ENCODE results near the gene ZNF791.
A peak's percentile ranks its signal among the peaks of the same experiment; 100 is the strongest.
"Not testable (repeated sequence)": the region's sequence is repeated elsewhere in the genome, so short reads cannot be mapped to it uniquely, and the experiment has no call there.

ZNF791 gene

DNA sequence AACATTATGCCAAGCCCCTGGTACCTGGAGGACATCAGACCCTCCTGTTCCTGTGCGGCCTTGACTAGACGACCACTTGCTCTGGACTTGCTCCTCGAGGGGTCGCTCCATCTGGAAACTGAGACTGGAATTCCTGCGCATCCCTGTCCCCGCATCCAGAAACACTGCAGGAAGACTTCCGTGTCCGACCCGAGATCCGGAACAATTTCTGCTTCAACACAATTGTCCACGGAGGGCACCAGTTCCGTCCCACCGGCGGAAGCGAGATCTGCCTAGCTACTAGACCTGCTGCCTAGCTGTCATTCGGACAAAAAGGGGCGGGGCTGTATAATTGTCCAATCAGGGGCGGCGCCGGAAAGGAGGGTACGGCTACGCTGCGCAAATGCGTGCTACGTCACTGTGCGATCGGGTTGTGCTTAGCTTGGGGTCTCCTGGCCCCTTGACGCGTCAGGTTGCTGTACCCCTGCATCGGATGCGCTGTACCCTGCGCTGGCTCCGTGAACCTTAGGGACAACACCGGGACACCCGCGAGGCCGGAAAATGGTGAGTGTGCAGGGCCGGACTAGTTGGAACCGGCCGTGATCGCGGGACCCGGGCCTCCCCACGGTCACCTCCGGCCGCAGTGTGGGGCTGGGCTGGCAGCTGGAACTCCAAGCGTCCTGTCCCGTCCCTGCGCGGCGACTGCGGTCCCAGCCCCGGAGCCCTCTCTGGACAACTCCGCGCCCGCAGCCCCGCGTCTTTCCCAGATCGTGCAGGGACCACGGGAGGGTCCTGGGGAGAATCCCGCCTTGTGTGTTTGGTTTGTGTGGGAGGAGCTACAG lies at the start of gene ZNF791, which contains the start of gene ZNF490:
Gene ZNF791, plus strand, starts transcription at position 381 of the 821 bp plus-strand sequence. Its CDS starts 160 bp downstream, at position 541.
Gene ZNF490, minus strand, starts transcription at position 274 of the 821 bp plus-strand sequence. Its CDS starts 133 bp downstream, at position 141.
- peak within 1 kb of the TSS; percentile 72 for H3K4me3 ChIP-seq (ENCODE audit: low read length)
- peaks cover 6% of the 10 kb centered on the region for H3K4me1 ChIP-seq (ENCODE audit: insufficient read depth, low read length)
- H2AFZ ChIP-seq (ENCODE audit: low read depth, low read length), result peak within 1 kb of the TSS; percentile 10
- H3K36me3 ChIP-seq (ENCODE audit: insufficient read depth, low read length), result peaks cover 33% of the 10 kb centered on the region
- H3K27me3 ChIP-seq (ENCODE audit: insufficient read depth, low read length), result no peaks in the 10 kb centered on the region
- peaks cover 7% of the 10 kb centered on the region for H3K9me3 ChIP-seq (ENCODE audit: low read length)

DNA sequence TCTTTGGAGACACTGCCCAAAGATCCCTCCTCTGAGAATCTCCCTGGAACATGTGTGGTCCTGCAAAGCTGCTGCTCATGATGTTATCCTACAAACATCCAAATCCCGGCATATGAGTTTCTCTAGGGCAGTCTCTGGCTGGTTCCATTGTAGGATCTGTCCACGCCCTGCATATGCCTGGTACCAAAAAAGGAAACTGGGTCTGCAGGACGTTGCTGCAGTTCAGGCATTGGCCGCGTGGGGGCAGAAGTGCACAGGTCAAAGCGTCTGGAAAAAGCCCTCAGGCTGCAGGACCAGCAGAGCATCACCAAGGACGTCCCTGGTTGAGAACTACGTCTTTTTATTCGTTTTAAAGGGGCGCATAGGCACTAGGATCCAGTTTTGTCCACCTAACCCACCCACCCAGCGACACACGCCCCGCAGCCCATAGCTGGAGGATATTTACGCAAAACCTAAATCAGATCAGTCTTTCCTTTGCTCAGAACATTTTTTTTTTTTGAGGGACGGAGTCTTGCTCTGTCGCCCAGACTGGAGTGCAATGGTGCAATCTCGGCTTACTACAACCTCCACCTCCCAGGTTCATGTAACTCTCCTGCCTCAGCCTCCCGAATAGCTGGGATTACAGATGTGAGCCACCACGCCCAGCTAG lies 46.6 kb upstream of the ZNF791 start:
- no peak overlapping the region for H2AFZ ChIP-seq (ENCODE audit: low read depth, low read length)
- H3K27me3 ChIP-seq (ENCODE audit: insufficient read depth, low read length), result peaks cover 2% of the 10 kb centered on the region
- no peaks in the 10 kb centered on the region for H3K9me3 ChIP-seq (ENCODE audit: low read length)
- H3K36me3 ChIP-seq (ENCODE audit: insufficient read depth, low read length), result no peaks in the 10 kb centered on the region
- H3K4me3 ChIP-seq (ENCODE audit: low read length), result no peak overlapping the region
- no peaks in the 10 kb centered on the region for H3K4me1 ChIP-seq (ENCODE audit: insufficient read depth, low read length)

DNA sequence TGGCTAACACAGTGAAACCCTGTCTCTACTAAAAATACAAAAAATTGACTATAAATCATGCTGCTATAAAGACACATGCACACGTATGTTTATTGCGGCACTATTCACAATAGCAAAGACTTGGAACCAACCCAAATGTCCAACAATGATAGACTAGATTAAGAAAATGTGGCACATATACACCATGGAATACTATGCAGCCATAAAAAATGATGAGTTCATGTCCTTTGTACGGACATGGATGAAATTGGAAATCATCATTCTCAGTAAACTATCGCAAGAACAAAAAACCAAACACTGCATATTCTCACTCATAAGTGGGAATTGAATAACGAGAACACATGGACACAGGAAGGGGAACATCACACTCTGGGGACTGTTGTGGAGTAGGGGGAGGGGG lies 44.3 kb upstream of the ZNF791 start:
- not testable (repeated sequence) for H3K27me3 ChIP-seq (ENCODE audit: insufficient read depth, low read length); H3K36me3 ChIP-seq (ENCODE audit: insufficient read depth, low read length); H3K9me3 ChIP-seq (ENCODE audit: low read length); H3K4me3 ChIP-seq (ENCODE audit: low read length); H3K4me1 ChIP-seq (ENCODE audit: insufficient read depth, low read length); H2AFZ ChIP-seq (ENCODE audit: low read depth, low read length)

DNA sequence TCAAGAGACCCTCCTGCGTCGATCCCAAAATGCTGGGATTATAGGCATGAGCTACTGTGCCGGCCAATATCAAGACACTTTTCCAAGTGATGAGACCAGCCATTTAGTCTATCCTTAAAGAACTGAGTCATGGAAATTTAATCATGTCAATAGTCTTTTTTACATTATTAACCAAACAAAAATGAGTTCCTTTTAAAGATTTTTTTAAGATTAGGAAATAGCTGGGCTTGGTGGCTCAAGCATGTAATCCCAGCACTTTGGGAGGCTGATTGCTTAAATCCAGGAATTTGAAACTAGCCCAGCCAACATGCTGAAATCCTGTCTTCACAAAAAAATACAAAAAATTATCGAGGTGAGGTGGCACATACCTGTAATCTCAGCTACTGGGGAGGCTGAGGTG lies 42.8 kb upstream of the ZNF791 start:
- no peaks in the 10 kb centered on the region for H3K4me1 ChIP-seq (ENCODE audit: insufficient read depth, low read length)
- no peaks in the 10 kb centered on the region for H3K9me3 ChIP-seq (ENCODE audit: low read length)
- no peaks in the 10 kb centered on the region for H3K27me3 ChIP-seq (ENCODE audit: insufficient read depth, low read length)
- H2AFZ ChIP-seq (ENCODE audit: low read depth, low read length), result no peak overlapping the region
- no peak overlapping the region for H3K4me3 ChIP-seq (ENCODE audit: low read length)
- no peaks in the 10 kb centered on the region for H3K36me3 ChIP-seq (ENCODE audit: insufficient read depth, low read length)

DNA sequence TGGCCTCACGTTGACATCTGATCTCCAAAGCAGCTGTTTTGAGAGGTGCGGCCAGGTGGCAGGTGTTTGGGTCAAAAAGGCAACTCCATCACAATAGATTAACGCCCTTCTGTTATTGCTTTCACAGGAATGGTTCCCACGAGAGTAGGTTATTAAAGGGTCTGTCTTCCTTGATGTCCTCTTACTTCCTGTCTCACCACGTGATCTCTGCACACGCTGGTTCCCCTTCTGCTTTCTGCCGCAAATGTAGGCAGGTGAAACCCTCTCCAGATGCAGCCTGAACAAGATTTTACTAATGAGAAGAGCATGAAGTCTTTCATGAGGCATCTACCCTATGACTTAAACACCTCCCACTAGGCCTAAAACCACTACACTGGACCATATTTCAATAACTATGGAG lies 36.7 kb upstream of the ZNF791 start:
- Histone ChIP-seq H2AFZ (ENCODE audit: low read depth, low read length) (no peak overlapping the region), H3K27me3 (ENCODE audit: insufficient read depth, low read length) (no peaks in the 10 kb centered on the region), H3K9me3 (ENCODE audit: low read length) (peaks cover 32% of the 10 kb centered on the region), H3K4me3 (ENCODE audit: low read length) (no peak overlapping the region), H3K4me1 (ENCODE audit: insufficient read depth, low read length) (no peaks in the 10 kb centered on the region), H3K36me3 (ENCODE audit: insufficient read depth, low read length) (peaks cover 25% of the 10 kb centered on the region)

DNA sequence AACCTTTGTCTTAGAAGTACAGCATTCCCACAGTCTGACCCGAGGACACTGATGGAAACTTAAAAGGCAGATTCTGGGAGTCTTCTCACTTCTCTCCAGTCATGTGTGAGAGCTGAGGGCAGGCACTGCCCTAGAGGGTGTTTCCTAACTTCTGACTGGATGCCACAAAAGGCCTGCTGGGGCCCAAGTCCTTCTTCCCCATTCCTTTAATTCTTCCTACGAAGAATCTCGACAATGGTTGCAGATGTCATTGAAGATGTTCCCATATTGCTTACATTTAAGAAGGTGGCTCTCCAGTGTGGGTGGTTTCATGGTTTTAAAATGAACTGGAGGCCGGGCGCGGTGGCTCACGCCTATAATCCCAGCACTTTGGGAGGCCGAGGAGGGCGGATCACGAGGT lies 32.1 kb upstream of the ZNF791 start:
- peaks cover 61% of the 10 kb centered on the region for H3K36me3 ChIP-seq (ENCODE audit: insufficient read depth, low read length)

DNA sequence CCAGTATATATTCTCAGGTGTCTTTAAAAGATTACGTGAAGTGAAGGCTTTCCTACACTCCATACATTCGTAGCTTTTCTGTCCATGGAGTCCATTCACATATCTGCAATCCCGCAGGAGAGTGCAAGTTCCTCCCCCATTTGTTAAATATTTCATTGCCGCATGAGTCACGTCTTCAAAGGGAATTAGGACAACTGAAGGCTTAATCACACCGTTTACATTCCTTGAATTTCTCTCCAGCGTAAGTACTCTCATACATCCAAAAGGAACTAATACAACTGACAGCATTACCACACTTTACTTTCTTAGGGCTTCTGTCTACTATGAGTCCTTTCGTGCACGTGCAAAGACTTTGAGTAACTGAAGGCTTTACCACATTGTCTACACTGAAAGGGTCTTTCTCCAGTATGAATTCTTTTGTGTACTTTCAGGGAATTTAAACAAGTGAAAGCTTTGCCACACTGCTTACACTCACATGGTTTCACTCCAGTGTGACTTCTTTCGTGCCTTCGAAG lies 30.5 kb upstream of the ZNF791 start:
- Histone ChIP-seq H3K36me3 (ENCODE audit: insufficient read depth, low read length) (peaks cover 61% of the 10 kb centered on the region), H3K4me1 (ENCODE audit: insufficient read depth, low read length) (no peaks in the 10 kb centered on the region), H3K9me3 (ENCODE audit: low read length) (peaks cover 59% of the 10 kb centered on the region), H3K27me3 (ENCODE audit: insufficient read depth, low read length) (no peaks in the 10 kb centered on the region), H2AFZ (ENCODE audit: low read depth, low read length) (no peak overlapping the region), H3K4me3 (ENCODE audit: low read length) (no peak overlapping the region)

More for the DNA sequence above, 32.1 kb upstream of the ZNF791 start:
- H3K4me1 ChIP-seq (ENCODE audit: insufficient read depth, low read length), result no peaks in the 10 kb centered on the region
- no peak overlapping the region for H3K4me3 ChIP-seq (ENCODE audit: low read length)
- H2AFZ ChIP-seq (ENCODE audit: low read depth, low read length), result no peak overlapping the region
- H3K27me3 ChIP-seq (ENCODE audit: insufficient read depth, low read length), result no peaks in the 10 kb centered on the region
- peaks cover 63% of the 10 kb centered on the region for H3K9me3 ChIP-seq (ENCODE audit: low read length)

DNA sequence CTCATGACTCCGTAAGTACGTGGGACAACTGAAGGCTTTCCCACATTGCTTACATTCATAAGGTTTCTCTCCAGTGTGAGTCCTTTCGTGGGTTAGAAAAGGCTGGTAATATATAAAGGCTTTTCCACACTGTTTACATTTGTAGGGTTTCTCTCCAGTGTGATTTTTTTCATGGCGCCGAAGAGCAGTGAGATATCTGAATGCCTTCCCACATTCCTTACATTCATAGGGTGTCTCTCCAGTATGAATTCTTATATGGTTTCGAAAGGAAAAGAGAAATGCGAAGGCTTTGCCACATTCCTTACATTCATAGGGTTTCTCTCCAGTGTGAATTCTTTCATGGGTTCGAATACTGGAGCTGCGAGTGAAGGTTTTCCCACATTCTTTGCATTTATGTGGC lies 29.6 kb upstream of the ZNF791 start:
- no peak overlapping the region for H3K4me3 ChIP-seq (ENCODE audit: low read length)
- H3K9me3 ChIP-seq (ENCODE audit: low read length), result peaks cover 54% of the 10 kb centered on the region
- no peaks in the 10 kb centered on the region for H3K27me3 ChIP-seq (ENCODE audit: insufficient read depth, low read length)
- peaks cover 57% of the 10 kb centered on the region for H3K36me3 ChIP-seq (ENCODE audit: insufficient read depth, low read length)
- H2AFZ ChIP-seq (ENCODE audit: low read depth, low read length), result no peak overlapping the region
- H3K4me1 ChIP-seq (ENCODE audit: insufficient read depth, low read length), result no peaks in the 10 kb centered on the region

DNA sequence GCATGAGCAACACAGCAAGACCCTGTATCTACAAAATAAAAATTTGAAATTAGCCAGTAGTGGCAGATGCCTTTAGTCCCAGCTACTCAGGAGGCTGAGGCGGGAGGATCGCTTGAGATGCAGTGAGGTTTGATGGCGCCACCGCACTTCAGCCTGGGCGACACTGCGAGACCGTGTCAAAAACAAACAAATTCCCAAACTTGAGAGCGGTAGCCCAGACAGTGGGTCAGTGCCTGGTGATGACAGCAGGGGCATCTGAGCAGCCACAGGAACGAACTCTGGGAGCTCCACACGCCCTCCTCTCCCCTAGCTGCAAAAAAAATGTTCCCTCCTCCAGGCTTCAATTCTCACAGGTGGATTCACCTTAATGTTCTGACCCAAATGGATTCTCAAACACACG lies 14.2 kb upstream of the ZNF791 start:
- H3K27me3 ChIP-seq (ENCODE audit: insufficient read depth, low read length), result no peaks in the 10 kb centered on the region
- peaks cover 2% of the 10 kb centered on the region for H3K9me3 ChIP-seq (ENCODE audit: low read length)
- H2AFZ ChIP-seq (ENCODE audit: low read depth, low read length), result no peak overlapping the region
- peaks cover 26% of the 10 kb centered on the region for H3K36me3 ChIP-seq (ENCODE audit: insufficient read depth, low read length)
- H3K4me1 ChIP-seq (ENCODE audit: insufficient read depth, low read length), result no peaks in the 10 kb centered on the region
- H3K4me3 ChIP-seq (ENCODE audit: low read length), result no peak overlapping the region

DNA sequence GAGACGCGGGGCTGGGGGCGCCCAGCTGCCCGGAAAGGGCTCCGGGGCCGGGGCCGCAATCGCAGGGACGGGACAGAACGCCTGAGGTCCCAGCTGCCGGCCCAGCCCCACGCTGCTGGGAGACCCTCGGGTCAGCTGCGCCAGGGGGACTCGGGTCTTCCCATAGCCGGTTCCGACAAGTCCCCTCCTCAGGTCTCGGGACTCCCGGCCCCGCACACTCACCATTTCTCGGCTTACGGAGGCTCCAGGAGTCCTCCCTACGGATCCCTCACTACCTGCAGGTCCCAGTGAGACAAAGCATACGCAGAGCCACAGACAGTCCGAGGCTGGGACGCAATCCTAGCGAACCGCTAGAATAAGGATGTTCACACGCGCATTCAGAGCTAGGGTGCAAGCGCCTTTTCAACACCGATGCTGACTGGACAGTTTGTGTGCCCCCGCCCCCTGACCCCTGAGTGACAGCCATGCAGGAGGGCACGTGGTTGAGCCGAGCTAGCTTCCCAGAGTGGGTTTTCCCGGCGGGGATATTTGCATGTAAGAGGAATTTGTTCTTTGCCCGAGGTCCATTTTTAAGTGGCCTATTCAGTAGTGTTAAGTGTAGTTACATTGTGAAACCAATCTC lies 13.7 kb upstream of the ZNF791 start:
- H3K36me3 ChIP-seq (ENCODE audit: insufficient read depth, low read length), result peaks cover 26% of the 10 kb centered on the region
- H3K4me1 ChIP-seq (ENCODE audit: insufficient read depth, low read length), result no peaks in the 10 kb centered on the region
- peaks cover 2% of the 10 kb centered on the region for H3K9me3 ChIP-seq (ENCODE audit: low read length)
- no peak overlapping the region for H2AFZ ChIP-seq (ENCODE audit: low read depth, low read length)
- H3K27me3 ChIP-seq (ENCODE audit: insufficient read depth, low read length), result no peaks in the 10 kb centered on the region
- no peak overlapping the region for H3K4me3 ChIP-seq (ENCODE audit: low read length)

DNA sequence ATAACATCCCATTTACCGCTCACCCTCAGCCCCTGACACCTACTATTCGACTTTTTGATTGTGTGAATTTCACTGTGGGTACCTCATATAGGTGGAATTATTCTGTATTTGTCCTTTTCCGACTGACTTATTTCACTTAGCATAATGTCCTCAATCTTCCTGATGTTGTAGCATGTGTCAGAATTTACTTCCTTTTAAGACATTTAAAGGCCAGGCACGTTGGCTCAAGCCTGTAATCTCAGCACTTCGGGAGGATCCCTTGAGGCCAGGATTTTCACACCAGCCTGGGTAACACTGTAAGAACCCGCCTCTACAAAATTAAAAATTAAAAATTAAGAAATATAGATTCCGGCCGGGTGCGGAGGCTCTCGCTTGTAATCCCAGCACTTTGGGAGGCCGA lies 13.1 kb upstream of the ZNF791 start:
- Histone ChIP-seq H3K9me3 (ENCODE audit: low read length) (peaks cover 2% of the 10 kb centered on the region), H2AFZ (ENCODE audit: low read depth, low read length) (no peak overlapping the region)

DNA sequence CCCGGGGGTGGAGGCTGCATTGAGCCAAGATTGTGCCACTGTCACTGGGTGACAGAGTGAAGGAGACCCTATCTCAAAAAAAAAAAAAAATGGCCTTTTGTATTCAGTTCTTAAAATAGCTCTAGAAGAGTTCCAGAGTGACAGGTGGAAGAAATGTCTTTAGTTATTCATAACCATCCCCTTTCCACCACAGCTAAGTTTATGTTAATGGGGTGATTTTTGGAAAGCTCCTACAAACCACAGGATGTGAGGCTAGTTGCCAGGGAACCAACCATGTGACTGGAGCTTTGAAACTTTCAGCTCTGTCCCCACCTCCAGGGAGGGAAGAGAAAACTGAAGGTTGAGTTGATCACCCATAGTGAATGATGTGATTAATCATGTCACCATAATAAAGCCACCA lies 7.0 kb upstream of the ZNF791 start:
- no peak overlapping the region for H3K4me3 ChIP-seq (ENCODE audit: low read length)
- peaks cover 35% of the 10 kb centered on the region for H3K36me3 ChIP-seq (ENCODE audit: insufficient read depth, low read length)
- no peaks in the 10 kb centered on the region for H3K9me3 ChIP-seq (ENCODE audit: low read length)
- no peaks in the 10 kb centered on the region for H3K4me1 ChIP-seq (ENCODE audit: insufficient read depth, low read length)
- H2AFZ ChIP-seq (ENCODE audit: low read depth, low read length), result no peak overlapping the region
- H3K27me3 ChIP-seq (ENCODE audit: insufficient read depth, low read length), result no peaks in the 10 kb centered on the region

More for the DNA sequence above, 13.1 kb upstream of the ZNF791 start:
- Histone ChIP-seq H3K4me1 (ENCODE audit: insufficient read depth, low read length) (no peaks in the 10 kb centered on the region), H3K4me3 (ENCODE audit: low read length) (no peak overlapping the region), H3K36me3 (ENCODE audit: insufficient read depth, low read length) (peaks cover 27% of the 10 kb centered on the region), H3K27me3 (ENCODE audit: insufficient read depth, low read length) (no peaks in the 10 kb centered on the region)

DNA sequence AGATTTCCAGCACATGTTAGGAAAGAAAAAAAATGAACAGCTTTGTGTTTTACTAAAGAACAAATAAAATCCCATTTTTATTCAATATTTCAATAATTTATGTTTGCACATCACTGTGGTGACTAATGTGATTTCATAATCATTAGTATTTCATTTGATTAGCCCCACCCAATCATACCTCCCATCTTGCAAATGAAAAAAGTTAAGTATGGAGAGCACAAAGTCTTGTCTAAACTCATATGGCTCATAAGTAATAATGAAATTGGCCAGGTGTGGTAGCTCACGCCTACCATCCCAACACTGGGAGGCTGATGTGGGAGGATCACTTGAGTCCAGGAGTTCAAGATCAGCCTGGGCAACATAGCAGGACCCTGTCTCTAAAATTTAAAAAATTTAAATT lies 3.9 kb upstream of the ZNF791 start:
- Histone ChIP-seq H3K9me3 (ENCODE audit: low read length) (no peaks in the 10 kb centered on the region), H3K36me3 (ENCODE audit: insufficient read depth, low read length) (peaks cover 36% of the 10 kb centered on the region), H3K4me1 (ENCODE audit: insufficient read depth, low read length) (peaks cover 3% of the 10 kb centered on the region), H2AFZ (ENCODE audit: low read depth, low read length) (no peak overlapping the region), H3K4me3 (ENCODE audit: low read length) (no peak overlapping the region), H3K27me3 (ENCODE audit: insufficient read depth, low read length) (no peaks in the 10 kb centered on the region)
